Inferior parietal cortex (tissue), 1 donor: ENCODE measurements around the gene TSKU.

ENCODE experiments used
- DNase-seq: peaks from one replicate; pipeline ENCODE4 v3.0.0-alpha.2; 2016; ENCODE audit errors: extremely low spot score

The TSKU gene

GRCh38 chr11:76752321-76753143 is 30.6 kb upstream of the TSKU start:
- no peak for DNase-seq

DNA sequence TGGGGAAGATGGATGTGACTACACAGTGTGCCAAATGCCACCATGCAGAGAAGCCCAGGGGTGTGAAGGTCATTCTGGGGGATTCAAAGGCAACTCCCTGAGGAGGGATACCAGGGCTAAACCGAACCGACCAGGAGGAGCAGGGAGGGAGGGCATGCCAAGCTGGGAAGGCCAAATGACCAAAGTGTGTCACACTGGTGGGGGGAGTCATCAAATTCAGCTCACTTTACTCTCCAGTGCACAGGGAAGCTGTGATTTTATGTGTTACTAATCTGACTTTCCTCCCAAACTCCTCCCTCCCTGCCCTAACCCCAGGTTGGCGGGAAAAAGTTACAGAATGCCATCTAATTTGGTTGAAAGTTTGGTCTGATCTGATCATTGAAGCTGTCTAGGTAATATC is 29.7 kb upstream of the TSKU start:
- no peak for DNase-seq

- DNase-seq: no peak
These were observed 29.2 kb upstream of the TSKU start for GRCh38 chr11:76753950-76754349.

- DNase-seq: no peak
These were observed 26.8 kb upstream of the TSKU start for GRCh38 chr11:76756341-76756741.

DNA sequence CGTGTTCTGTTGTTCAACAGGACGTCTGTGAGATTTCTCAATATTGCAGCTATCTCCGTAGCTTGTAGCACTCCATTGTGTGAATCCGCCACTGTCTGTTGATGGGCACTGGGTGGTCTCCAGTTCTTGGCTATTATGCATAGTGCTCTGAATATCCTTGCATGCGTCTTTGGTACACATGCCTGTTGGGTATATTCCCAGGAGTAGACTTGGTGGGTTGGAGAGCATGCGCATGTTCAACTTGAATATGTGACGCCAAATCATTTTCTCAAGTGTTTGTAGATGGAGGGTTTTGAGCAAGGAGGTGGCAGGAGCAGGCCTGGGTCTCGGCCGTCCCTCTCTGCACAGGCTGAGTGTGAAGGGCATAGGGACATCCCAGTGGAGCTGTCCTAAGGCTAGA is 24.8 kb upstream of the TSKU start:
- no peak for DNase-seq

- no peak for DNase-seq
These were observed 24.1 kb upstream of the TSKU start for GRCh38 chr11:76759092-76759491.

GRCh38 chr11:76759517-76759916 is 23.6 kb upstream of the TSKU start:
- no peak for DNase-seq

- no peak for DNase-seq
These were observed 22.9 kb upstream of the TSKU start for GRCh38 chr11:76760236-76760635.

DNA sequence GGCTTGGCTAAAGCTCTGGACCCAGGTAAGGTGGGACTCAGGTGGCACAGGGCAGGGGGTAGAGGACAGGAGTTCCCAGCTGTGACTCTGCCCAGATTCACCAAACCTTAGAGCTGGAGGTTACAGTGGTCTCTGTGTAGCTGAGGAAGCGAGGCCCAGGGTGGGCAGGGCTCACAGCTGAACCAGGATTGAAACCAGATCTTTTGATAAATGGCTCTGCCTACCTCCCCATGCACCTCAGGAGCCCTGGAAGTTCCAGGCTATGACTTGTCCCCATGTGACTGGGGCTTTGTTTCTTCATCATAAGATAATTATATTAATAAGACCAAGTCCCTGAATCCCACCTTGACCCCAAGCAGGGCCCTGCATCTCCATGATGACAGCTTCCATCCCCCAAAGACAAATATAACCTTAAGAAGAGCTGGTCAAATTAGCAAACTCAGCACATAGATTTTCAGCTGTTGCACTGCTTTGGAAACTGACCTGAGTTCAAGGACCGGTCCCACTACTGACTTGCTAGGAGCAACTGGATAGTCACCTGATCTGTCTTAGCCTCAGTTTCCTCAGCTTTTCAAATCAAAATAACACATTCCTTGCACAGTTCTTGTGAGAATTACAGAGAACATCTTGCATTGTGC is 21.3 kb upstream of the TSKU start:
- DNase-seq: no peak

GRCh38 chr11:76762356-76762752 is 20.8 kb upstream of the TSKU start:
- DNase-seq: no peak

DNA sequence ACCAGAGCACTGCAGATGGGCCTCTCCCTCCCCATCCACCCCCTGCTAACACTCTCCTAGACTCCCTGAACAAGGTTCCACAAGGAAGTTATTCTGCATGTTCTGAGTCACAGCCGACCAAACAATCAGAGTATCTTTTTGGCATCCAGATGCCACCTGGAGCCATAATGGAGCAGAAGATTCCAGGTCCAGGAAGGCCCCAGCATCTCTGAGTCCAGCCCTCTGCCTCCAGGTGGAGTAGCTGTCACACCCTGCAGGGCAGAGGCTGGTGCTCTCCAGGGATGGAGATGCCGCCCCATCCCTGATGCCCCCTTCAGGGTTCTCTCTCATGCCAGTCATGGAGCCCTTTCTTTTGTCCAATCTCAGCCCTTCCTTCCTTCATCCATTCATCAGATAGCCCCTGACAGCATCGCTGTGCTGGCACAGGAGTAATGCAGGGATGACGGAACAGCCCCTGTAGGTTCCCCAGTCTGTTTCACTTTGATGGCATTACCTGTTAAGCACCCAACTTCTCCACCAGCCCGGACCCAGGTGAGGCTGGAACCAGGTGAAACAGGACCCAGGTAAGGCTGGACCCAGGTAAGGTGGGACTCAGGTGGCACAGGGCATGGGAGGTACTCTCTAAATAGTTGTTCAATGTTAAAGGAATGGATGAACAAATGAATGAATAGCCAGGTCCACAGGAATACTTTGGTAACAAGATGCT is 20.1 kb upstream of the TSKU start:
- DNase-seq: no peak

GRCh38 chr11:76763573-76764346 is 19.4 kb upstream of the TSKU start:
- DNase-seq: no peak

GRCh38 chr11:76764941-76765665 is 18.1 kb upstream of the TSKU start:
- no peak for DNase-seq

- DNase-seq: no peak
These were observed 17.2 kb upstream of the TSKU start for GRCh38 chr11:76765863-76766350.

DNA sequence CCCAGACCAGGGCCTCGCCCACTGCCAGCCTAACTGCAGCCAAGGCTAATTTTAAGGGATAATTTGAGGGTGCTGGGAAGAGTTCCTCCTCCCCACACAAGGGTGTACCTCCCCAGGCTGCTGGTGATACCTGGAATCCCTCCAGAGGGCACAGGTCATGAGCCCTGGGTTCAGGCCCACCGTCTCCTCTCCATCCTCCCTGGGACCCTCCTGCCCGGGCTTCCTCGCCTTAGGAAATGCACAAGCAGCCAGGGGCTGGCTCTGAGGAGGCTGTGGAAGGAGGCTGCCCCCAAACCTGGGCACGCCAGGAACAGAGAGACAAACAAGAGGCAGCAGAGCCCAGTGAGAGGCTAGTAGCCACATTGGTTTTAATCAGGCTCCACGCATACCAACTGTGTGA is 16.6 kb upstream of the TSKU start:
- no peak for DNase-seq

DNA sequence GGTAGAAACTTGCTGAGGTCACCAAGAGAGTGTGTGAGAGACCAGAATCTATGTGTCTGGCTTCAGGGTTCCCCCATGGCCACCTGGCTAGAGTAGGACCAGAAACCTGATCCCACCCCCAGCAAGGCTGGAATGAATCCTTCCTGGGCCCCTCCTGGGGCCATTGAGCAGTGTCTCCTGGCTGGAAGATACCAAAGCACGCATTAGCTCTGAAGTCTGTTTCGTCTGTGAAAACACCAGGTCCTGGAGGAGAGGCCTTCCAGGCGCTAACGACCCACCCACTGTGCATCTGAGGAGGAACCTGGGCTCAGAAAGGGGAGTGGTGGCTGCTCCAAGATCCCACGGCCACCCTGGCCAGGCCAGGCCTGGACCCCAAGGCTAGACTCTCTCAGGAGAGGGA is 15.5 kb upstream of the TSKU start:
- no peak for DNase-seq

- no peak for DNase-seq
These were observed 14.9 kb upstream of the TSKU start for GRCh38 chr11:76768088-76768908.

GRCh38 chr11:76768909-76769560 is 14.1 kb upstream of the TSKU start:
- no peak for DNase-seq

- no peak for DNase-seq
These were observed 13.2 kb upstream of the TSKU start for GRCh38 chr11:76769645-76770586.
